HepG2 (cell line): ENCODE measurements around the gene C9orf50. TPM values are rescaled to one million over a fixed set of nuclear protein-coding genes. Genes with fewer than 3 reads are reported as not detected.
A peak's percentile ranks its signal among the peaks of the same experiment; 100 is the strongest.

Experiments
- ADNP ChIP-seq: sonication (generic); formaldehyde crosslinking; IDR thresholded peaks from 2 replicates; pipeline ENCODE4 v1.4.0; 2020; ENCODE audit warnings: missing genetic modification reagents
- DR1 ChIP-seq: sonication (generic); formaldehyde crosslinking; IDR thresholded peaks from 2 replicates; pipeline ENCODE4 v1.8.0; 2021; ENCODE audit warnings: mild to moderate bottlenecking, missing genetic modification reagents, inconsistent platforms
- ESRRA ChIP-seq: sonication (generic); formaldehyde crosslinking; IDR thresholded peaks from 2 replicates; pipeline ENCODE4 v1.5.1; 2020; ENCODE audit warnings: mild to moderate bottlenecking, low read depth, missing genetic modification reagents
- HNF1A ChIP-seq, 2 experiments: sonication (generic) in 1 of 2; formaldehyde crosslinking in 1 of 2; IDR thresholded peaks; 2 replicates each; pipeline versions ENCODE4 v1.4.0 to v1.6.1; 2016 to 2020; ENCODE audit warnings: borderline replicate concordance in 1 of 2, low read depth in 1 of 2, mild to moderate bottlenecking in 1 of 2, missing genetic modification reagents in 1 of 2
- KAT8 ChIP-seq: IDR thresholded peaks from 2 replicates; pipeline ENCODE4 v1.6.1; 2016; ENCODE audit warnings: missing genetic modification reagents, missing compliant biosample characterization
- KLF15 ChIP-seq: sonication (generic); formaldehyde crosslinking; IDR thresholded peaks from 2 replicates; pipeline ENCODE4 v1.8.1; 2023; ENCODE audit warnings: borderline replicate concordance, mild to moderate bottlenecking, inconsistent platforms, missing genetic modification reagents, mixed read lengths
- SAP130 ChIP-seq: IDR thresholded peaks from 2 replicates; pipeline ENCODE4 v1.6.1; 2016; ENCODE audit warnings: low read depth
- ZNF10 ChIP-seq: sonication (generic); formaldehyde crosslinking; IDR thresholded peaks from 2 replicates; pipeline ENCODE4 v1.4.0; 2020; ENCODE audit warnings: mild to moderate bottlenecking, low read depth, missing genetic modification reagents, borderline replicate concordance
- ZNF234 ChIP-seq: sonication (generic); formaldehyde crosslinking; conservative IDR thresholded peaks from 2 replicates; pipeline ENCODE4 v1.5.1; 2020; ENCODE audit warnings: mild to moderate bottlenecking, missing genetic modification reagents
- ZNF280B ChIP-seq: sonication (generic); formaldehyde crosslinking; IDR thresholded peaks from 2 replicates; pipeline ENCODE4 v1.5.0; 2020; ENCODE audit warnings: missing genetic modification reagents, mild to moderate bottlenecking, borderline replicate concordance
- ZNF318 ChIP-seq: sonication (generic); formaldehyde crosslinking; IDR thresholded peaks from 2 replicates; pipeline ENCODE4 v1.4.0; 2020; ENCODE audit warnings: mild to moderate bottlenecking, missing genetic modification reagents
- ZNF530 ChIP-seq: sonication (generic); formaldehyde crosslinking; IDR thresholded peaks from 2 replicates; pipeline ENCODE4 v1.5.0; 2020; ENCODE audit warnings: low read depth, mild to moderate bottlenecking, missing genetic modification reagents
- polyA plus RNA-seq, 8 experiments: library from polyadenylated mRNA; depleted of rRNA in 3 of 8; stranded (reverse) in 7 of 8; unstranded in 1 of 8; fragments of >200 nt; fragmentation: Illumina TruSeq in 4 of 8; extraction: Trizol in 4 of 8; gene quantifications; 2 replicates each; pipeline versions ENCODE4 v1.2.1 to v1.2.3, GENCODE V29; 2011 to 2016; ENCODE audit warnings: low read depth in 4 of 8, missing spikeins in 1 of 8, mixed read lengths in 1 of 8; ENCODE audit not compliant: insufficient read depth in 1 of 8
- total RNA-seq, 5 experiments: library from RNA; depleted of rRNA; stranded (reverse); fragments of >200 nt; fragmentation: Illumina TruSeq; extraction: Trizol; gene quantifications; 2 replicates each; pipeline ENCODE4 v1.2.3, GENCODE V29; 2016; ENCODE audit warnings: low read depth in 1 of 5

Gene C9orf50
- total and polyA plus RNA-seq, 2 of the 13 experiments (the other 11 are each of a cell fraction or from before 2014, with no cell fraction given): not detected

- peak; percentile 53; the same call in 1 of the 2 replicates for TF ChIP-seq ZNF318 (CRISPR knock-in tag)
- peak; percentile 47; the same call in 1 of the 2 replicates for TF ChIP-seq KLF15
- TF ChIP-seq KAT8 (CRISPR knock-in tag): peak; percentile 78
- TF ChIP-seq ZNF530 (CRISPR knock-in tag): no peak
- TF ChIP-seq HNF1A (IDR thresholded peaks at IDR 0.05; ENCODE audit: low read depth): 0 out of 2 replicates have a peak, but pooled peaks have one; percentile 8
- peak; percentile 93 for TF ChIP-seq HNF1A (CRISPR knock-in tag; IDR thresholded peaks at IDR 0.05; ENCODE audit: borderline replicate concordance)
- TF ChIP-seq DR1: peak; percentile 67
- TF ChIP-seq ESRRA (CRISPR knock-in tag): peak; percentile 84
- TF ChIP-seq ADNP: no peak
- TF ChIP-seq SAP130: peak; percentile 77
- no peak for TF ChIP-seq ZNF10 (CRISPR knock-in tag)
- peak; percentile 64; the same call in 1 of the 2 replicates for TF ChIP-seq ZNF234 (CRISPR knock-in tag)
- TF ChIP-seq ZNF280B: no peak; the same call in 1 of the 2 replicates
Measured at GRCh38 chr9:129597355-129598088, 23.4 kb downstream of the C9orf50 start (continued).
